Peyer's patch (tissue), 4 donors: ENCODE data around the gene IPO8. TPM values are rescaled to one million over a fixed set of nuclear protein-coding genes. Genes with fewer than 3 reads are reported as not detected.

Experiments
- DNase-seq, 3 donors: peaks; one replicate each; pipeline ENCODE4 v3.0.0-alpha.2; 2017 to 2019
- H3K27ac ChIP-seq, 4 donors: fragments of 200-600 bp; sonication (generic); one replicate each; pipeline ENCODE4 v1.5.1; 2016 to 2019
- H3K27me3 ChIP-seq, 2 donors: fragments of 200-600 bp; sonication (generic); one replicate each; pipeline ENCODE4 v1.5.1; 2019
- H3K36me3 ChIP-seq, 3 donors: fragments of 200-600 bp; sonication (generic); one replicate each; pipeline ENCODE4 v1.5.1; 2016 to 2019
- H3K4me1 ChIP-seq, 4 donors: fragments of 200-600 bp; sonication (generic); one replicate each; pipeline ENCODE4 v1.5.1; 2016 to 2019
- H3K4me3 ChIP-seq, 4 donors: fragments of 200-600 bp; sonication (generic); 1 replicate in 3 of 4; 2 replicates in 1 of 4; pipeline ENCODE4 v1.5.1; 2016 to 2019; ENCODE audit warnings: mild to moderate bottlenecking in 1 of 4
- H3K9me3 ChIP-seq, 4 donors: fragments of 200-600 bp; sonication (generic); one replicate each; pipeline ENCODE4 v1.5.1; 2016 to 2019; ENCODE audit warnings: mild to moderate bottlenecking in 1 of 4
- CTCF ChIP-seq, 6 experiments: fragments of 450-650 bp in 4 of 6; fragments of 200-600 bp in 2 of 6; sonication (generic) in 1 of 6; IDR thresholded peaks; one replicate each; pipeline ENCODE4 v1.5.1; 2017 to 2019; ENCODE audit warnings: antibody characterized with exemption in 6 of 6, mild to moderate bottlenecking in 3 of 6, moderate library complexity in 1 of 6
- POLR2A ChIP-seq, 2 donors: fragments of 450-650 bp; IDR thresholded peaks; one replicate each; pipeline ENCODE4 v1.5.1; 2017; ENCODE audit warnings: antibody characterized with exemption in 2 of 2, mild to moderate bottlenecking in 2 of 2, moderate library complexity in 2 of 2
- total RNA-seq, 4 donors: library from RNA; depleted of rRNA; stranded (reverse); fragments of >200 nt; gene quantifications; one replicate each; pipeline ENCODE4 v1.1.0, GENCODE V29; 2016

IPO8 gene
- total RNA-seq, 4 donors from 2014 or later, result 40.1 to 65.2 (median 59.3) TPM

GRCh38 chr12:30587782-30588181, 107.9 kb downstream of the IPO8 start:
- H3K27ac ChIP-seq, result no peak overlapping the region
- TF ChIP-seq CTCF (IDR thresholded peaks at IDR 0.05) (no peak), POLR2A (IDR thresholded peaks at IDR 0.05) (no peak)
- no peaks in the 10 kb centered on the region for H3K4me1 ChIP-seq
- no peak overlapping the region for H3K4me3 ChIP-seq
- no peaks in the 10 kb centered on the region for H3K9me3 ChIP-seq
- H3K36me3 ChIP-seq, result no peaks in the 10 kb centered on the region
- no peaks in the 10 kb centered on the region for H3K27me3 ChIP-seq
- DNase-seq, result no peak

- H3K4me3 ChIP-seq, result no peak overlapping the region
- no peak overlapping the region for H3K27ac ChIP-seq
- no peaks in the 10 kb centered on the region for H3K9me3 ChIP-seq
- no peaks in the 10 kb centered on the region for H3K27me3 ChIP-seq
- no peak for DNase-seq
- no peaks in the 10 kb centered on the region for H3K36me3 ChIP-seq
- TF ChIP-seq CTCF (IDR thresholded peaks at IDR 0.05) (no peak), POLR2A (IDR thresholded peaks at IDR 0.05) (no peak)
- H3K4me1 ChIP-seq, result no peaks in the 10 kb centered on the region
Measured at GRCh38 chr12:30585877-30586276, 109.8 kb downstream of the IPO8 start.

GRCh38 chr12:30582943-30583342, 112.7 kb downstream of the IPO8 start:
- Histone ChIP-seq H3K27ac (no peak overlapping the region), H3K36me3 (no peaks in the 10 kb centered on the region), H3K4me3 (no peak overlapping the region), H3K9me3 (no peaks in the 10 kb centered on the region), H3K4me1 (no peaks in the 10 kb centered on the region), H3K27me3 (no peaks in the 10 kb centered on the region)
- no peak for DNase-seq
- no peak for TF ChIP-seq POLR2A (IDR thresholded peaks at IDR 0.05)
- no peak for TF ChIP-seq CTCF (IDR thresholded peaks at IDR 0.05)

- Histone ChIP-seq H3K4me1 (no peaks in the 10 kb centered on the region), H3K9me3 (no peaks in the 10 kb centered on the region), H3K27me3 (no peaks in the 10 kb centered on the region), H3K4me3 (no peak overlapping the region), H3K27ac (no peak overlapping the region), H3K36me3 (no peaks in the 10 kb centered on the region)
- no peak for TF ChIP-seq CTCF (IDR thresholded peaks at IDR 0.05)
- TF ChIP-seq POLR2A (IDR thresholded peaks at IDR 0.05), result no peak
- DNase-seq, result no peak
Measured at GRCh38 chr12:30580344-30580743, 115.3 kb downstream of the IPO8 start.

Other genes with a start within 250 kb of the IPO8 start
- 100 to 1,000 TPM in 1 of 4 donors, 10 to 100 TPM in 3; 16.1 to 153 (median 28.1) TPM for gene CAPRIN2, start 59.1 kb upstream of the IPO8 start, total RNA-seq
- 10 to 100 TPM in 1 of 4 donors, 1 to 10 TPM in 2, under 1 TPM in 1; 0.18 to 12.4 (median 1.5) TPM for gene TSPAN11, start 230.9 kb upstream of the IPO8 start, total RNA-seq